GM12878 (cell line): ENCODE measurements around the gene HNRNPA1. TPM values are rescaled to one million over a fixed set of nuclear protein-coding genes. Genes with fewer than 3 reads are reported as not detected.
"Not testable (repeated sequence)": the region's sequence is repeated elsewhere in the genome, so short reads cannot be mapped to it uniquely, and the experiment has no call there.

Source experiments
- ATAC-seq: fragments of 200-7000 bp; cut with Tn5 transposase; 3 replicates; pipeline ENCODE4 v1.9.1; 2020; ENCODE audit warnings: mild to moderate bottlenecking, moderate library complexity
- BruUV-seq: library from RNA; stranded (reverse); fragments of 400-500 nt; replicated peaks from 2 replicates; lab custom pipeline; 2021; lab: Mats Ljungman, UMichigan
- CTCF ChIA-PET: fragments of 300-600 bp; sonication (Branson Sonifier 250); formaldehyde crosslinking; extraction: SDS; loops from one replicate; lab custom pipeline; 2021; ENCODE audit warnings: inconsistent platforms; lab: Yijun Ruan, JAX
- POLR2A ChIA-PET: fragments of 350-600 bp; formaldehyde crosslinking; extraction: SDS; loops from one replicate; lab custom pipeline; 2021; ENCODE audit warnings: inconsistent platforms; lab: Charles Lee
- RAD21 ChIA-PET: fragments of 300-600 bp; sonication (Branson Sonifier 250); formaldehyde crosslinking; loops from one replicate; lab custom pipeline; 2023; ENCODE audit warnings: antibody characterized with exemption; ENCODE audit not compliant: unreplicated experiment; lab: Charles Lee
- SMC1A ChIA-PET: fragments of 300-600 bp; sonication (Branson Sonifier 250); formaldehyde crosslinking; loops from one replicate; lab custom pipeline; 2023; ENCODE audit not compliant: unreplicated experiment, uncharacterized antibody; lab: Charles Lee
- DNase-seq: peaks from one replicate; pipeline ENCODE4 v3.0.0-alpha.2; 2011; ENCODE audit warnings: low read depth, low spot score
- FAIRE-seq: peaks from 3 replicates; lab custom pipeline; 2011; peaks lifted over from hg19 to GRCh38; lab: Jason Lieb, UNC
- H2AFZ ChIP-seq: 2 replicates; pipeline ENCODE4 v1.6.0; 2011; ENCODE audit warnings: low read depth, low read length, control low read depth; ENCODE audit not compliant: control insufficient read depth
- H3K27ac ChIP-seq: 2 replicates; pipeline ENCODE4 v1.5.1; 2011; ENCODE audit warnings: control low read depth; ENCODE audit not compliant: control insufficient read depth, insufficient read depth
- H3K27me3 ChIP-seq, 2 experiments: replicated peaks in 1 of 2; 2 replicates each; pipeline versions ENCODE4 v1.6.0 to v1.6.1; 2011; ENCODE audit warnings: low read length in 1 of 2; ENCODE audit not compliant: control insufficient read depth in 2 of 2, insufficient read depth in 2 of 2
- H3K36me3 ChIP-seq, 2 experiments: 2 replicates each; pipeline ENCODE4 v1.5.1; 2011; ENCODE audit warnings: low read length in 1 of 2; ENCODE audit not compliant: control insufficient read depth in 2 of 2, insufficient read depth in 2 of 2
- H3K4me1 ChIP-seq: 2 replicates; pipeline ENCODE4 v1.6.1; 2011; ENCODE audit warnings: mild to moderate bottlenecking, low read length, moderate library complexity, mixed read lengths; ENCODE audit not compliant: control insufficient read depth, insufficient read depth
- H3K4me2 ChIP-seq: 2 replicates; pipeline ENCODE4 v1.6.0; 2011; ENCODE audit warnings: control low read depth; ENCODE audit not compliant: control insufficient read depth, insufficient read depth
- H3K4me3 ChIP-seq: fragments of 200-600 bp; sonication (generic); 2 replicates; pipeline ENCODE4 v1.5.1; 2016
- H3K79me2 ChIP-seq: 2 replicates; pipeline ENCODE4 v1.6.0; 2011; ENCODE audit warnings: low read length; ENCODE audit not compliant: control insufficient read depth, insufficient read depth
- H3K9ac ChIP-seq: 2 replicates; pipeline ENCODE4 v1.8.0; 2011; ENCODE audit warnings: low read length, control low read depth, mixed read lengths; ENCODE audit not compliant: control insufficient read depth, insufficient read depth
- H3K9me3 ChIP-seq: replicated peaks from 3 replicates; pipeline ENCODE4 v1.5.1; 2011; ENCODE audit warnings: mild to moderate bottlenecking, low read length; ENCODE audit not compliant: control insufficient read depth, insufficient read depth
- H4K20me1 ChIP-seq: 2 replicates; pipeline ENCODE4 v1.6.0; 2011; ENCODE audit not compliant: control insufficient read depth, insufficient read depth
- CEBPZ ChIP-seq: fragments of 150-350 bp; IDR thresholded peaks from 2 replicates; pipeline ENCODE4 v1.6.1; 2016; ENCODE audit warnings: low read depth, low read length
- E2F8 ChIP-seq: fragments of 450-650 bp; IDR thresholded peaks from 2 replicates; pipeline ENCODE4 v1.6.1; 2018; ENCODE audit warnings: mild to moderate bottlenecking, low read depth, moderate library complexity; ENCODE audit not compliant: partially characterized antibody
- MTA2 ChIP-seq: fragments of 450-650 bp; IDR thresholded peaks from 2 replicates; pipeline ENCODE4 v1.6.1; 2016; ENCODE audit warnings: low read depth, mild to moderate bottlenecking, moderate library complexity
- POLR2A ChIP-seq: IDR thresholded peaks from 2 replicates; pipeline ENCODE4 v1.6.1; 2011; ENCODE audit warnings: low read depth, mild to moderate bottlenecking, low read length
- WGBS: methylation state at CpG from one replicate; pipeline ENCODE4 v1.1.6; 2016; ENCODE audit warnings: low lambda C conversion rate; ENCODE audit not compliant: insufficient replicate concordance, insufficient coverage; ENCODE audit errors: missing lambda C conversion rate; 5-methylcytosine and 5-hydroxymethylcytosine counted together
- in situ Hi-C: fragments of 300-500 bp; cut with MboI; formaldehyde crosslinking; loops from 9 replicates; pipeline ENCODE4 v1.14.3; 2018; ENCODE audit warnings: mixed read lengths
- intact Hi-C: fragments of 100-400 bp; cut with micrococcal nuclease; formaldehyde crosslinking; loops from one replicate; pipeline ENCODE4 v1.14.2; 2022; ENCODE audit not compliant: unreplicated experiment
- polyA plus RNA-seq, 11 experiments: library from polyadenylated mRNA; depleted of rRNA in 4 of 11; unstranded in 6 of 11; stranded (reverse) in 5 of 11; fragments of >200 nt; fragmentation: Nextera tagmentation in 4 of 11; fragmentation: Illumina TruSeq in 1 of 11; extraction: Ambion mirVana in 4 of 11; extraction: Trizol in 1 of 11; gene quantifications; 1 replicate in 1 of 11; 2 replicates in 10 of 11; pipeline versions ENCODE4 v1.2.1 to v1.2.3, GENCODE V29; 2011 to 2016; ENCODE audit warnings: inconsistent platforms in 2 of 11, missing spikeins in 2 of 11, low read depth in 1 of 11
- total RNA-seq, 4 experiments: library from RNA; depleted of rRNA in 3 of 4; stranded (reverse); fragments of >200 nt in 3 of 4; fragmentation: Illumina TruSeq in 1 of 4; extraction: Trizol in 1 of 4; gene quantifications; 2 replicates each; pipeline versions ENCODE4 v1.2.1 to v1.2.3, GENCODE V29; 2013 to 2021

The HNRNPA1 gene
- total and polyA plus RNA-seq, 10 of the 15 experiments (the other 5 are each of a cell fraction or from before 2014, with no cell fraction given): 630 to 2,342 (median 1,407) TPM

- Histone ChIP-seq H3K4me2 (no peak overlapping the region), H3K9ac (no peak overlapping the region), H4K20me1 (no peaks in the 10 kb centered on the region)
- 0% methylated on average over 2 of the region's 2 CpGs for WGBS
- TF ChIP-seq CEBPZ (no peak), E2F8 (no peak), POLR2A (no peak), MTA2 (no peak)
- TF ChIP-seq, all 136 proteins: peak for 0
- H3K4me1 ChIP-seq: no peaks in the 10 kb centered on the region
- ATAC-seq (no peak), FAIRE-seq (no peak), DNase-seq (no peak)
- ChIA-PET RAD21 (no interaction called here), POLR2A (interaction anchor here (0.7 kb wide), 1 partner anchor 14 kb away, joined by 9 read pairs; the partner anchor contains the start of gene COPZ1), SMC1A (interaction anchor here (0.6 kb wide), 1 partner anchor 139 kb away, joined by 4 read pairs; no protein-coding TSS in a partner anchor), CTCF (interaction anchor here (0.9 to 2.1 kb wide), 4 partner anchors 13 to 59 kb away, joined by 3 to 8 read pairs (median 7); partner anchors contain the start of gene COPZ1)
- in situ Hi-C loops: no loop called here
- no peak overlapping the region for H3K27ac ChIP-seq
- no peaks in the 10 kb centered on the region for H3K79me2 ChIP-seq
- H3K9me3 ChIP-seq: no peaks in the 10 kb centered on the region
- BruUV-seq: no TSS peak
- H3K4me3 ChIP-seq: no peak overlapping the region
- peaks cover 0 to 2% of the 10 kb centered on the region in 2 experiments; a peak in 2 of 4 replicates for H3K27me3 ChIP-seq
- intact Hi-C loops: no loop called here
- H3K36me3 ChIP-seq: no peaks in the 10 kb centered on the region
- no peak overlapping the region for H2AFZ ChIP-seq
These were observed 30.5 kb downstream of the HNRNPA1 start for GRCh38 chr12:54311051-54311450.

- H3K9ac ChIP-seq, H3K9me3 ChIP-seq, H3K4me3 ChIP-seq, H4K20me1 ChIP-seq, H3K27ac ChIP-seq, H3K27me3 ChIP-seq, POLR2A ChIA-PET, H3K4me1 ChIP-seq, H3K36me3 ChIP-seq, H2AFZ ChIP-seq, SMC1A ChIA-PET, ATAC-seq, in situ Hi-C loops, RAD21 ChIA-PET, DNase-seq, FAIRE-seq, H3K79me2 ChIP-seq, intact Hi-C loops, H3K4me2 ChIP-seq, BruUV-seq: not testable (repeated sequence)
- 79% methylated on average over 7 of the region's 7 CpGs for WGBS
- CTCF ChIA-PET: interaction anchor here (2.1 kb wide), 1 partner anchor 13 kb away, joined by 6 read pairs; the partner anchor contains the start of gene COPZ1
These were observed 31.8 kb downstream of the HNRNPA1 start for GRCh38 chr12:54312309-54312708.
